GM13977 (cell line): Measurements from ENCODE around the gene ATG9A.

Experiments
- DNase-seq: peaks from one replicate; pipeline ENCODE4 v3.0.0; 2012; ENCODE audit warnings: low spot score
- CTCF ChIP-seq: IDR thresholded peaks from 2 replicates; pipeline ENCODE4 v1.5.1; 2012; ENCODE audit warnings: mild to moderate bottlenecking, control low read depth; ENCODE audit not compliant: insufficient read depth; ENCODE audit errors: extremely low read depth, missing control alignments
- in situ Hi-C: fragments of 300-500 bp; cut with MboI; formaldehyde crosslinking; loops from one replicate; pipeline ENCODE4 v1.12.0; 2022; ENCODE audit warnings: low sequenced_read_pairs, low pct_unique_long_range_greater_than_20kb, mixed read lengths, inconsistent platforms; ENCODE audit not compliant: unreplicated experiment

ATG9A gene

GRCh38 chr2:219220652-219221402 lies 8.6 kb downstream of the ATG9A start:
- in situ Hi-C loops = no loop called here
- DNase-seq = no peak
- TF ChIP-seq CTCF = no peak

DNA sequence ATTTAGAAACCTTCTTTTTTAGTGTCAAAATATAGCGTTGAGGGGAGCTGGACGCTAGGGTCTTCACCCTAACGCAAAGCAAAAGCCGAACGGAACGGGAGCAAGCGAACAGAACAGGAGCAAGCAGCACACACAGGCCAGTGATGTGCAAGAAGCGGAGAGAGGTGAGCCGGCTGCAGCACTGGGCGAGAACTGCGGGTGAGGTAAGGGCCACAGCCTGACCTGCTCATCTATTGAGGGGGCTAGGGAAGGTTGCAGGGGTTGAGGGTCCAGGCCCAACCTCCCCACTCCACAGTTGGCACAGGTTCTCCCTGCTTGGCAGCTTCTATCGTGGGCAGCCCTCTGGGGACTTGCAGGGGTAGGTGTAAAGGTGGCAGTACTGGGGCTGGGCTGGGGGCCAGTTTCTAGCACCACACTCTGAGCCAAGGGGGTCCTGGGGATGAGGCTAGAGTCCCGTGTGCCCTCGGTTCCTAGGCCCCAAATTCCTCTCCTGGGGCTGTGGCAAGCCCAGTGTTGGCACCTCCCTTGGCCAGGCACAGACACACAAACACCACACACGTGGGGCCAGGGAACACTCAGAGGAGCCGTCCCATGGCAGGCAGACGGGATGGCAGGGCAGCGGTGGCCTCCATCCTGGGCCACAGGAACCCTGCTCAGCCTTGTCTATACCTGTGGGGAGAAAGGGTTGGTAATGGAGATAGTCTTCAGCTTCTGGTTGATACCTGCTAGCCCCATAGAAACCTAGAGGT lies 9.5 kb downstream of the ATG9A start:
- no peak for TF ChIP-seq CTCF
- in situ Hi-C loops = no loop called here
- DNase-seq = no peak

GRCh38 chr2:219218732-219219701 lies 10.4 kb downstream of the ATG9A start, which contains the start of gene ABCB6:
TSS of gene ABCB6 (minus strand) at chr2:219218958. CDS start at chr2:219218673, 285 bp downstream.
- TF ChIP-seq CTCF = no peak
- in situ Hi-C loops = no loop called here
- DNase-seq = peak; percentile 95

GRCh38 chr2:219218217-219218731 lies 11.2 kb downstream of the ATG9A start:
- in situ Hi-C loops = no loop called here
- TF ChIP-seq CTCF = no peak
- peak; percentile 58 for DNase-seq

DNA sequence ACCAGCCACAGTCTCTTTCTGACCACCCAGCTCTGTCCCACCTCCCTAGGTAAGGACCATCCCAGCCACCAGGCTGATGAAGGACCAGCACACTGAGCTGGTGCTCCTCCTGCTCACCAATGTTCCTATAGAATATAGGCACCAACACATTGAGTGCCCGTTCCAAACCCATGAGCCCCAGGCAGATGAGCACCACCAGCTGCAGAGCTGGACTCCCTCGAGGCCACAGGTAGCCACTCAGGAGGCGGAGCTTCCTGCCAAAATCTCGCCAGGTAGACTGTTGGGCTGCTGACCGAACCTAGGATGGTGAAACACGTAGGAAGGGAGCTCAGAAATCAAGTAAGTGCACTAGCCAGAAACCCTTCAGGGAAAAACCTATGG lies 12.9 kb downstream of the ATG9A start:
- in situ Hi-C loops = no loop called here
- TF ChIP-seq CTCF = no peak
- no peak for DNase-seq
